Mesenchymal stem cell (in vitro differentiated cells and primary cell): ENCODE data around the gene PUM1.

ENCODE experiments used
- DNase-seq: peaks from one replicate; pipeline ENCODE4 v3.0.0-alpha.2; 2013
- H2AFZ ChIP-seq: one replicate; pipeline ENCODE4 v1.6.1; 2013; ENCODE audit warnings: low read depth, mild to moderate bottlenecking, control low read depth, inconsistent platforms, low read length, moderate library complexity
- H2AK5ac ChIP-seq: 2 replicates; pipeline ENCODE4 v1.6.1; 2013; ENCODE audit warnings: low read length, moderate library complexity, mild to moderate bottlenecking, inconsistent platforms; ENCODE audit not compliant: severe bottlenecking
- H2BK120ac ChIP-seq: one replicate; pipeline ENCODE4 v1.6.1; 2013; ENCODE audit warnings: low read depth, mild to moderate bottlenecking, inconsistent platforms, low read length, moderate library complexity
- H2BK12ac ChIP-seq, 2 experiments: one replicate each; pipeline ENCODE4 v1.6.1; 2013; ENCODE audit warnings: inconsistent platforms in 2 of 2, low read length in 2 of 2, mild to moderate bottlenecking in 2 of 2, moderate library complexity in 2 of 2, control low read depth in 1 of 2
- H2BK15ac ChIP-seq: one replicate; pipeline ENCODE4 v1.6.1; 2013; ENCODE audit warnings: mild to moderate bottlenecking, low read depth, inconsistent platforms; ENCODE audit not compliant: poor library complexity, severe bottlenecking
- H2BK5ac ChIP-seq: 2 replicates; pipeline ENCODE4 v1.6.1; 2013; ENCODE audit warnings: low read depth, mild to moderate bottlenecking, low read length, control low read depth, inconsistent platforms; ENCODE audit not compliant: poor library complexity, severe bottlenecking
- H3K14ac ChIP-seq, 2 experiments: one replicate each; pipeline ENCODE4 v1.6.1; 2013; ENCODE audit warnings: inconsistent platforms in 2 of 2, low read length in 2 of 2, control low read depth in 1 of 2, mild to moderate bottlenecking in 1 of 2, moderate library complexity in 1 of 2
- H3K18ac ChIP-seq, 2 experiments: one replicate each; pipeline ENCODE4 v1.6.1; 2013; ENCODE audit warnings: inconsistent platforms in 2 of 2, low read length in 2 of 2, control low read depth in 1 of 2, low read depth in 1 of 2, mild to moderate bottlenecking in 1 of 2
- H3K23ac ChIP-seq, 2 experiments: one replicate each; pipeline ENCODE4 v1.6.1; 2013; ENCODE audit warnings: inconsistent platforms in 2 of 2, low read length in 2 of 2, mild to moderate bottlenecking in 2 of 2, moderate library complexity in 2 of 2, control low read depth in 1 of 2
- H3K27ac ChIP-seq: 2 replicates; pipeline ENCODE4 v1.5.1; 2013; ENCODE audit warnings: mild to moderate bottlenecking, moderate library complexity, low read length, control low read depth, inconsistent platforms; ENCODE audit not compliant: poor library complexity, severe bottlenecking
- H3K27me3 ChIP-seq, 2 experiments: 2 replicates each; pipeline versions ENCODE4 v1.6.1 to v1.7.0; 2013; ENCODE audit warnings: low read length in 2 of 2, mild to moderate bottlenecking in 2 of 2, moderate library complexity in 2 of 2, control low read depth in 1 of 2, inconsistent platforms in 1 of 2; ENCODE audit not compliant: control insufficient read depth in 1 of 2, insufficient read depth in 1 of 2
- H3K36me3 ChIP-seq, 2 experiments: 2 replicates each; pipeline versions ENCODE4 v1.6.1 to v1.7.0; 2013; ENCODE audit warnings: low read length in 2 of 2, control low read depth in 1 of 2, inconsistent platforms in 1 of 2, low read depth in 1 of 2, mild to moderate bottlenecking in 1 of 2; ENCODE audit not compliant: insufficient read depth in 2 of 2, control insufficient read depth in 1 of 2
- H3K4ac ChIP-seq, 2 experiments: one replicate each; pipeline ENCODE4 v1.6.1; 2013; ENCODE audit warnings: inconsistent platforms in 2 of 2, low read length in 2 of 2, mild to moderate bottlenecking in 2 of 2, moderate library complexity in 2 of 2, control low read depth in 1 of 2, low read depth in 1 of 2
- H3K4me1 ChIP-seq: 2 replicates; pipeline ENCODE4 v1.6.1; 2013; ENCODE audit warnings: low read depth, low read length, control low read depth; ENCODE audit not compliant: control insufficient read depth, insufficient read depth
- H3K4me2 ChIP-seq: 2 replicates; pipeline ENCODE4 v1.6.1; 2013; ENCODE audit warnings: low read length, mild to moderate bottlenecking, inconsistent platforms; ENCODE audit not compliant: poor library complexity, severe bottlenecking
- H3K4me3 ChIP-seq, 2 experiments: 2 replicates each; pipeline versions ENCODE4 v1.5.1 to v1.7.0; 2013; ENCODE audit warnings: low read length in 2 of 2, mild to moderate bottlenecking in 2 of 2, control low read depth in 1 of 2, low read depth in 1 of 2; ENCODE audit not compliant: insufficient read depth in 1 of 2
- H3K79me1 ChIP-seq: replicated peaks from 2 replicates; pipeline ENCODE4 v1.6.1; 2013; ENCODE audit warnings: mild to moderate bottlenecking, control low read depth, low read length, inconsistent platforms; ENCODE audit not compliant: poor library complexity, severe bottlenecking
- H3K9ac ChIP-seq: 2 replicates; pipeline ENCODE4 v1.7.0; 2013; ENCODE audit warnings: mild to moderate bottlenecking, low read length, moderate library complexity
- H3K9me3 ChIP-seq: 2 replicates; pipeline ENCODE4 v1.7.0; 2013; ENCODE audit warnings: mild to moderate bottlenecking, low read length; ENCODE audit not compliant: control insufficient read depth
- H4K8ac ChIP-seq: one replicate; pipeline ENCODE4 v1.6.1; 2013; ENCODE audit warnings: inconsistent platforms, mild to moderate bottlenecking, low read length, moderate library complexity
- H4K91ac ChIP-seq: one replicate; pipeline ENCODE4 v1.6.1; 2013; ENCODE audit warnings: mild to moderate bottlenecking, low read length, inconsistent platforms
- WGBS: methylation state at CpG from one replicate; pipeline ENCODE4 v1.1.7; 2013; ENCODE audit warnings: mixed read lengths; 5-methylcytosine and 5-hydroxymethylcytosine counted together

The PUM1 gene

GRCh38 chr1:30928789-30929134 is 136.8 kb downstream of the PUM1 start:
- no peak overlapping the region for H4K8ac ChIP-seq
- peaks cover 7% of the 10 kb centered on the region for H3K79me1 ChIP-seq
- H3K4me2 ChIP-seq, result no peak overlapping the region
- peaks cover 20 to 35% of the 10 kb centered on the region in 2 experiments for H3K36me3 ChIP-seq
- H3K27me3 ChIP-seq, result no peaks in the 10 kb centered on the region
- H3K18ac ChIP-seq, result no peak overlapping the region
- no peak overlapping the region for H3K14ac ChIP-seq
- no peak overlapping the region for H2BK15ac ChIP-seq
- H3K9ac ChIP-seq, result peak overlapping the region; percentile 15
- 69% methylated on average over 2 of the region's 2 CpGs for WGBS
- no peak overlapping the region for H2BK120ac ChIP-seq
- H3K23ac ChIP-seq, result no peak overlapping the region
- H3K27ac ChIP-seq, result no peak overlapping the region
- H2AFZ ChIP-seq, result no peak overlapping the region
- H3K4me3 ChIP-seq, result no peak overlapping the region
- DNase-seq, result no peak
- H2BK12ac ChIP-seq, result no peak overlapping the region
- H3K4me1 ChIP-seq, result peaks cover 17% of the 10 kb centered on the region
- H3K4ac ChIP-seq, result no peak overlapping the region
- no peak overlapping the region for H2AK5ac ChIP-seq
- no peak overlapping the region for H4K91ac ChIP-seq
- H3K9me3 ChIP-seq, result no peaks in the 10 kb centered on the region
- H2BK5ac ChIP-seq, result no peak overlapping the region

GRCh38 chr1:30928171-30928570 is 137.3 kb downstream of the PUM1 start:
- H3K4me3 ChIP-seq, result no peak overlapping the region
- H2BK5ac ChIP-seq, result no peak overlapping the region
- H3K18ac ChIP-seq, result no peak overlapping the region
- DNase-seq, result no peak
- H4K8ac ChIP-seq, result no peak overlapping the region
- H3K9me3 ChIP-seq, result no peaks in the 10 kb centered on the region
- peaks cover 15 to 29% of the 10 kb centered on the region in 2 experiments for H3K36me3 ChIP-seq
- peaks cover 4% of the 10 kb centered on the region for H3K79me1 ChIP-seq
- no peak overlapping the region for H3K4me2 ChIP-seq
- peaks cover 14% of the 10 kb centered on the region for H3K4me1 ChIP-seq
- H3K23ac ChIP-seq, result no peak overlapping the region
- H3K4ac ChIP-seq, result no peak overlapping the region
- peak overlapping the region; percentile 52 for H2BK15ac ChIP-seq
- H4K91ac ChIP-seq, result no peak overlapping the region
- H3K9ac ChIP-seq, result no peak overlapping the region
- no peak overlapping the region for H2BK12ac ChIP-seq
- H3K27ac ChIP-seq, result no peak overlapping the region
- 95% methylated on average over 5 of the region's 7 CpGs for WGBS
- H3K14ac ChIP-seq, result no peak overlapping the region
- no peaks in the 10 kb centered on the region for H3K27me3 ChIP-seq
- H2AK5ac ChIP-seq, result no peak overlapping the region
- no peak overlapping the region for H2BK120ac ChIP-seq
- no peak overlapping the region for H2AFZ ChIP-seq

GRCh38 chr1:30927448-30927847 is 138.1 kb downstream of the PUM1 start:
- Histone ChIP-seq H3K9ac (no peak overlapping the region), H3K4ac (no peak overlapping the region), H2BK5ac (no peak overlapping the region), H2BK15ac (no peak overlapping the region), H3K9me3 (no peaks in the 10 kb centered on the region), H3K36me3 (peaks cover 12 to 24% of the 10 kb centered on the region in 2 experiments), H3K4me3 (no peak overlapping the region), H3K27me3 (no peaks in the 10 kb centered on the region), H3K4me2 (no peak overlapping the region), H2AFZ (no peak overlapping the region), H3K23ac (no peak overlapping the region), H2AK5ac (no peak overlapping the region), H2BK12ac (no peak overlapping the region), H4K8ac (no peak overlapping the region), H2BK120ac (no peak overlapping the region), H3K4me1 (peaks cover 13% of the 10 kb centered on the region), H3K79me1 (peaks cover 1% of the 10 kb centered on the region), H3K18ac (no peak overlapping the region), H3K14ac (no peak overlapping the region), H4K91ac (no peak overlapping the region), H3K27ac (no peak overlapping the region)
- 94% methylated on average over 3 of the region's 3 CpGs for WGBS
- no peak for DNase-seq

DNA sequence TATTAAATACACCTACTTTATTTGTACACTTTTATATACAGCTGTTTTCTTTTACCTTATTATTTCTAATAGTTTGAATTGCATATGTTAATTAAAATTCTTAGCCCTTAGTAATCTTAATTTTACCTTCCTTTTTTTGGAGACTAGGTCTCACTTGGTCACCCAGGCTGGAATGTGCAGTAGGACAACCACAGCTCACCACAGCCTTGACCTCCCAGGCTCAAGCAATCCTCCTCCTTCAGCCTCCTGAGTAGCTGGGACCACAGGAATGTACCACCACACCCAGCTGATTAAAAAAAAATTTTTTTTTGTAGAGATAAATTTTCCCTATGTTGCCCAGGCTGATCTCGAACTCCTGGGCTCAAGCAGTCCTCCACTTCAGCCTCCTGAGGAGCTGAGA is 141.9 kb downstream of the PUM1 start:
- Histone ChIP-seq H2BK12ac (no peak overlapping the region), H3K4me2 (no peak overlapping the region), H3K27me3 (no peaks in the 10 kb centered on the region), H3K4me1 (peaks cover 8% of the 10 kb centered on the region), H2BK120ac (no peak overlapping the region), H2BK5ac (no peak overlapping the region), H2BK15ac (no peak overlapping the region), H4K8ac (no peak overlapping the region), H3K9me3 (no peaks in the 10 kb centered on the region), H3K79me1 (no peaks in the 10 kb centered on the region), H3K14ac (no peak overlapping the region), H3K27ac (no peak overlapping the region), H2AK5ac (no peak overlapping the region), H3K23ac (no peak overlapping the region), H3K36me3 (no peaks in the 10 kb centered on the region), H3K9ac (no peak overlapping the region), H4K91ac (no peak overlapping the region), H3K4me3 (no peak overlapping the region), H3K4ac (no peak overlapping the region), H3K18ac (no peak overlapping the region), H2AFZ (no peak overlapping the region)
- no CpG with 5 or more reads among the region's 1 CpG for WGBS
- DNase-seq, result no peak
